GM12865 (cell line): ENCODE data around the gene MYCBP2.
A peak's percentile ranks its signal among the peaks of the same experiment; 100 is the strongest.
"Not testable (repeated sequence)": the region's sequence is repeated elsewhere in the genome, so short reads cannot be mapped to it uniquely, and the experiment has no call there.

Experiments used
- DNase-seq: peaks from one replicate; pipeline ENCODE4 v3.0.0; 2010; ENCODE audit warnings: low read depth
- H3K4me3 ChIP-seq: 2 replicates; pipeline ENCODE4 v1.5.1; 2011; ENCODE audit warnings: mild to moderate bottlenecking, low read depth, low read length, control low read depth
- CTCF ChIP-seq: IDR thresholded peaks from 2 replicates; pipeline ENCODE4 v1.5.1; 2011; ENCODE audit warnings: low read length, control low read depth, low read depth, inconsistent platforms; ENCODE audit not compliant: insufficient read depth; ENCODE audit errors: missing control alignments

Gene MYCBP2

GRCh38 chr13:77328819-77329132 is 1.9 kb upstream of the MYCBP2 start:
- TF ChIP-seq CTCF = no peak
- DNase-seq = no peak

GRCh38 chr13:77325371-77325980 is 1.4 kb downstream of the MYCBP2 start:
- TF ChIP-seq CTCF = no peak
- H3K4me3 ChIP-seq = peak overlapping the region; percentile 97
- peak; percentile 44 for DNase-seq

More at GRCh38 chr13:77328819-77329132, 1.9 kb upstream of the MYCBP2 start:
- peak overlapping the region; percentile 81 for H3K4me3 ChIP-seq

GRCh38 chr13:77323858-77324257 is 3.0 kb downstream of the MYCBP2 start:
- peak; percentile 67 for DNase-seq

GRCh38 chr13:77319536-77319935 is 7.4 kb downstream of the MYCBP2 start:
- DNase-seq = no peak
- no peak overlapping the region for H3K4me3 ChIP-seq
- TF ChIP-seq CTCF = no peak

More at GRCh38 chr13:77323858-77324257, 3.0 kb downstream of the MYCBP2 start:
- H3K4me3 ChIP-seq = peak overlapping the region; percentile 97
- no peak for TF ChIP-seq CTCF

GRCh38 chr13:77318741-77319140 is 8.2 kb downstream of the MYCBP2 start:
- H3K4me3 ChIP-seq = no peak overlapping the region
- DNase-seq = no peak
- no peak for TF ChIP-seq CTCF

GRCh38 chr13:77316430-77316829 is 10.5 kb downstream of the MYCBP2 start:
- no peak for TF ChIP-seq CTCF
- H3K4me3 ChIP-seq = no peak overlapping the region
- no peak for DNase-seq

- DNase-seq = not testable (repeated sequence)
These were observed 11.4 kb downstream of the MYCBP2 start for GRCh38 chr13:77315509-77315908.

More at GRCh38 chr13:77315509-77315908, 11.4 kb downstream of the MYCBP2 start:
- not testable (repeated sequence) for H3K4me3 ChIP-seq
